Measurements from ENCODE around the gene TSPOAP1.

- TF ChIP-seq CTCF (IDR thresholded peaks at IDR 0.05 in 4 of 5, conservative IDR thresholded peaks at IDR 0.05 in 1 of 5) (no peak), POLR2A (IDR thresholded peaks at IDR 0.05) (no peak)
Observed at GRCh38 chr17:58368860-58369213, 40.2 kb upstream of the TSPOAP1 start.

Measured in gastrocnemius medialis (tissue), 4 donors.